NOMO-1 (cell line): ENCODE results near the gene TFDP1.

ENCODE experiments used
- DNase-seq, 2 experiments: peaks; one replicate each; lab custom pipeline; 2025; ENCODE audit not compliant: unreplicated experiment in 2 of 2; lab: John Stamatoyannopoulos, UW

Gene TFDP1

GRCh38 chr13:113584205-113584869, at the start of gene TFDP1:
TFDP1 (plus strand) TSS chr13:113584753; CDS start chr13:113585838, 1,085 bp downstream.
- peak; percentile 81 to 89 for DNase-seq

- no peak for DNase-seq
Measured at GRCh38 chr13:113535381-113535781, 49.2 kb upstream of the TFDP1 start.

GRCh38 chr13:113536461-113537110, 48.0 kb upstream of the TFDP1 start:
- no peak for DNase-seq

DNA sequence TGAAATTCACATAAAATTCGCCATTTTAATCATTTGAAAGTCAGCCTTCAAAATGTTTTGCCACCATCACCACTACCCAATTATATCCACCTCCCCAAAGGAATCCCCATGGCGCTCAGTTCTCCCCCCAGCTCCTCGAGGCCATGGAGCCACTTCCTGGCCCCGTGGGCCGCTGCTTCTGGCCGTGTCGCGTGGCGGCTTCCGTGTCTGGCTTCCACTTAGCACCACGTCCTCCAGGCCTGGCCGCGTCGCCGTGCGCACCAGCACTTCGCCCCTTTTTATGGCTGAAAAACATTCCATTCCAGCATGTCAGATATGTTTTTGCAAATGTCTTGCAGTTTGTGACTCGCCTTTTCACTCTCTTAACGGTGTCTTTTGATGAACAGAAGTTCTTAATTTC, 47.3 kb upstream of the TFDP1 start:
- no peak for DNase-seq

DNA sequence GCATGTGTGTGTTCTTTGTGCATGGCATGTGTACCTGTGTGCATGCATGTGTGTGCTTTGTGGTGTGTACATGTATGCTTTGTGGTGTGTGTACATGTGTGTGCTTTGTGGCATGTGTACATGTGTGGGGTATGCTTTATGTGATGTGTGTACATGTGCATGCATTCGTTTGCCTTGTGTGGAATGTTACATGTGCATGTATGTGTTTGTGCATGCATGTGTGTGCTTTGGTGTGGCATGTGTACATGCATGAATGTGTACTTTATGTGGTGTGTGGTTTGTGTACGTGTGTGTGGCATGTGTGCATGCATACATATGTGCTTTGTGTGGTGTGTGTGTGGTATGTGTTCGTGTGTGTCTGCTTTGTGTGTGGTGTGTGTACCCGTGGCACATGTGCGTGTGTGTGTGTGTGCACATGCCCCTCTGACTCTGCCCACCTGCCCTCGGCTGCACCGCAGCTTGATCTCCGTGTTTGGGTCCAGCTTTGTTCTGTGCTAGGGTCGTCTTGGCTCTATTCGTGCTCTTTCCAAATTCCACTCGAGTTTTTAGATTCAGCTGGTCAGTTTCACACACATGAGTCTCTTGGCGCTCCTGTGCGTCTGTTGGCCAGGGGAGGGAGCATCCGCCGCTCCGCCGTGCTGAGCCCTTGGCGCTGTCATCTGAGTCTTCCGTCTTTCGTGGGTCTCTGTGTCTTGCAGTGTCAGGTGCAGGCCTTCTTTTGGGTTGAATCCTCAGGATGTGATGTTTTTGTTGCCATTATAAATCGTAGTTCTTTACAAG, 46.5 kb upstream of the TFDP1 start:
- DNase-seq: no peak

DNA sequence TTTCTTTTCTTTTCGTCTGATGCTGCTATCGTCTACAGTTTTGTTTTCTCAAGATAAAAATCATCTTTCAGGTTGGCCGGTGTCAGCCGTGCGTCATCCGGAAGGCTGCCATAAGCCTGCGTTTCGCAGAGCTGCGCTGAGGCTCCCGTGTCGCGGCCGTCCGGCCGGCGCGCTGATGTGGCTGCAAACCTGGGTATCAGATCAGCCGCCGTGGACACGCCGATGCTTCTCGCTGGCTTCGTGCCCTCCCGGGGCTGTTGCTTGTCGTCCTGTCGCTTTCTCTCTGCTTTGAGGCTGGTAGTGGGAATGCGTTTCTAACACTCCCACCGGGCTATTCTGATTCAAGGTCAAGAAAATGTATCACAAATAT, 45.9 kb upstream of the TFDP1 start:
- DNase-seq: no peak

DNA sequence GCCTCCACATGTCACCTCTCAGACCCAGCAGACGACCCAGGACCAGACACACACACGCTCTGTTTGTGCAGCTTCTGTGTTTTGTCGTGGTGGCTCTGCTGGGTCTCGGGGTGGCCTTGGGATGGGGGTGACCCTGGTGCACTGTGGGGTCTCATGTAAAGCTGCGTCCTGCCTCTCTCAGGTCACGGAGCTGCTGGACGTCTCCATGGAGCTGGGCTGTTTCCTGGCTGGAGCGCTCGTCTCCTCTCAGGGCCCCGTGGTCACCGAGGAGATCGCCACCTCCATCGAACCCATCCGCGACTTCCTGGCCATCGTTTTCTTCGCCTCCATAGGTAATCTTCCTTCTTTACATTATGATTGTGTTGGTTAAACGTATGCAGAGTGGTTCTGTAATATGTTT, 45.4 kb upstream of the TFDP1 start:
- DNase-seq: no peak

- no peak for DNase-seq
Measured at GRCh38 chr13:113539822-113540221, 44.7 kb upstream of the TFDP1 start.

DNA sequence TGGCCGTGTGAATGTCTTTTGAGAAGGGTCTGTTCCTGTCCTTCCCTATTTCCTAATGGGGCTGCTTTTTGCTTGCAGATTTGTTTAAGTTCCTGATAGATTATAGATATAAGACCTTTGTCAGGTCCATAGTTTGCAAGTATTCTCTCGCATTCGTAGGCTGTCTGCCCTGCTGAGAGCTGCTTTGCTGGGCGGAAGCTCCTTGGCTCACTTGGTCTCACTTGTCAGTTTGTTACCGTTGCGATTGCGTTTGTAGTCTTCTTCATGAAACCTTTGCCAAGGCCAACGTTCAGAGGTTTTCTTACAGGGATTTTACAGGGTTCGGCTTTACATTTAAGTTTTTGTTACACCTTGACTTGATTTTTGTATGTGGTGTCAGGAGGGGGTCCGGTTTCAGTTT, 44.0 kb upstream of the TFDP1 start:
- no peak for DNase-seq

DNA sequence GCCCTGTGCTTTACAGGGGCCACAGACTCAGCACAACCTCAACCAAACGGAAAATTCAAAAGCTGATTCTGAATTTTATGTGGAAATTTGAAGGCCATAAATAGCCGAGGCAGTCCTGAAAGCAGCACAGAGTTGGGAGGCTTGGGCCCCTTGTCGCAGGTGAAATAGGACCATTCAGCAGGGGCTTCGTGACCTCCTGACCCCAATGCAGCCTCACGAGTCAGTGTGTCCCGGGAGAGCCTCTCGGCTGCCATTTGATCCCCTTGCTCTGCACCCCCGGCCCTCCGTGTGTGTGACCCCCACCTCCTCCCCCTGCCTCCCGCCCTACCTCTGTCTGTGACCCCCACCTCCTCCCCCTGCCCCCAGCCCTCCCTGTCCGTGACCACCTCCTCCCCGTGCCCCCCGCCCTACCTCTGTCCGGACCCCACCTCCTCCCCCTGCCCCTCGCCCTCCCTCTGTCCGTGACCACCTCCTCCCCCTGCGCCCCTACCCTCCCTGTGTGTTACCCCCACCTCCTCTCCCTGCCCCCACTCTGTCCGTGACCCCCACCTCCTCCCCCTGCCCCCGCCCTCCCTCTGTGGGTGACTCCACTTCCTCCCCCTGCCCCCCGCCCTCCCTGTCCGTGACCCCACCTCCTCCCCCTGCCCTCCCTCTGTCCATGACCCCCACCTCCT, 41.7 kb upstream of the TFDP1 start:
- no peak for DNase-seq

- no peak for DNase-seq
Measured at GRCh38 chr13:113544071-113544891, 40.3 kb upstream of the TFDP1 start.

- no peak for DNase-seq
Measured at GRCh38 chr13:113544896-113545295, 39.7 kb upstream of the TFDP1 start.

GRCh38 chr13:113545455-113545930, 39.1 kb upstream of the TFDP1 start:
- DNase-seq: no peak

- no peak for DNase-seq
Measured at GRCh38 chr13:113545931-113546516, 38.5 kb upstream of the TFDP1 start.

DNA sequence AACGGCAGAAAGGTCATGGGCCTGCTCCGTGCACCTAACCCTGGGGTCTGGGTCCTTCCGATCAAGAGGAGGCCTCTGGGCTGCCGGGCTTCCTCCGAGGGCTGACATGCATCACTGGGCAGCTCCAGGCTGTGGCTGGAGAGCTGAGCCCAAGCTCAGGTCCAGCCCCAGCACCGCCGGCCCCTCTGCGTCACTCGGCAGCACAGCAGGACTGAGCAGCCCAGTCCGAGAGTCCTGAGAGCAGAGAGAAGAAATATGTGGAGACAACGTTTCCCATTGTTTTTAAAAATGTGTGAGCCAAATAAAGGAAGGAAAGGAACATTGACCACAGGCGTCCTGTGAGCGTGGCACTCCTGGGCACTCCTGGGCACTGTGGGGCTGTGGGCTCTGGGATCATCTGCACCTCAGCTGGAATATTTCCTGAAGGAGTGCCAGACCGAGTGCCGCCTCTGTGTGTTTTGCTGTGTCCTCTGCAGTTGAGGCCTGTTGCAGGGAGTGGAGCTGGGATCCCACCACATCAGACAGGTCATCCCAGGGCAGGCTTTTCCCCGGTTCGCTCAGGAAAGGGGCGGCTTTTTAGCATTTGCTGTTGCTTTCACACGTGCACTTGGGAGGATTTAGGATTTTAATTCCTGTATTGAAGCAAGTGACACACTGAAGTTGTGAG, 37.8 kb upstream of the TFDP1 start:
- no peak for DNase-seq

DNA sequence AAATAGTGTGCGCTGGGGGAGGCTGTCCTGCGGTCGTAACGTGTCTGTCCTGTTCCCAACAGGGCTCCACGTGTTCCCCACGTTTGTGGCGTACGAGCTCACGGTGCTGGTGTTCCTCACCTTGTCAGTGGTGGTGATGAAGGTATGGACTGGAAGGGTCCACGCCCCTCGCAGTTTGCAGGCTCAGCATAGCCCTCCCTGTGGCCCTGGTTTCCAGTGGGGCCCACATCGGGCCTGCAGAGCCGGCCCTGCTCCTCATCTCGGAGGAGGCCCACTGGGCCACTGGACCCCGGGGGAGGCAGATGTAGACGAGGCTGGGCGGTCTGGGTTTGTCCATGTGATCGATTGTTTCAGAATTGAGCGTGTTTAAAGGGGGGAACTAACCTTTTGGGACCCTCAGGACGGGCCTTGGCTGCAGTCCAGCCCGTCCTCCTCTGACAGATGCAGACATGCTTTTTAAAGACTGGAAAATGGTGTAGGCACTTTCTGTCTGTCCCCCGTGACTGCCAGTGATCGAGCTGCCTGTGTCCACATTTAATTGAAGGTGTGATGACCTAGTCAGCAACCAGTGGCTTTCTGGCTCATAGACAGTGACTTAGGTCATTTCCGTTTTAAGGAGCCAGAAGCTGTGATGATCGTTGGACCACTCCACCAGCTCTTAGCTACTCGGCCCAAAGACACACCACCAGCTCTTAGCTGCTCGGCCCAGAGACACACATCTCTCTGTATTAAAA, 37.1 kb upstream of the TFDP1 start:
- DNase-seq: no peak

DNA sequence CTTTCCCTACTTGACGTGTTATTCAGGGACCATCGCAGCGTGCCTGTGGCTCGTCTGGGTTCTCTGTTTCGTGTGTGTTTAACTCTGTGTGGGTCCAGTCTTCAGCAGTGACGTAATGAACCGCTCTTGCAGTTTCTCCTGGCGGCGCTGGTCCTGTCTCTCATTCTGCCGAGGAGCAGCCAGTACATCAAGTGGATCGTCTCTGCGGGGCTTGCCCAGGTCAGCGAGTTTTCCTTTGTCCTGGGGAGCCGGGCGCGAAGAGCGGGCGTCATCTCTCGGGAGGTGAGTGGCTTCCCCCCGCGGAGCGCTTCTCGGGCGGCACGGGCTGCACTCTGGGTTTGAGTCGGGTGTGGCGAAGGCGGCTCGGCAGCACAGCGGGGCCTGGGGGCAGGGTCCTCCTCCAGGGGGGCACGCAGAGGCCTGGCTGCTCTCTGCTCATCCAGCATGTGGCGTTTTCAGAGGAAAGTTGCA, 36.3 kb upstream of the TFDP1 start:
- DNase-seq: no peak

DNA sequence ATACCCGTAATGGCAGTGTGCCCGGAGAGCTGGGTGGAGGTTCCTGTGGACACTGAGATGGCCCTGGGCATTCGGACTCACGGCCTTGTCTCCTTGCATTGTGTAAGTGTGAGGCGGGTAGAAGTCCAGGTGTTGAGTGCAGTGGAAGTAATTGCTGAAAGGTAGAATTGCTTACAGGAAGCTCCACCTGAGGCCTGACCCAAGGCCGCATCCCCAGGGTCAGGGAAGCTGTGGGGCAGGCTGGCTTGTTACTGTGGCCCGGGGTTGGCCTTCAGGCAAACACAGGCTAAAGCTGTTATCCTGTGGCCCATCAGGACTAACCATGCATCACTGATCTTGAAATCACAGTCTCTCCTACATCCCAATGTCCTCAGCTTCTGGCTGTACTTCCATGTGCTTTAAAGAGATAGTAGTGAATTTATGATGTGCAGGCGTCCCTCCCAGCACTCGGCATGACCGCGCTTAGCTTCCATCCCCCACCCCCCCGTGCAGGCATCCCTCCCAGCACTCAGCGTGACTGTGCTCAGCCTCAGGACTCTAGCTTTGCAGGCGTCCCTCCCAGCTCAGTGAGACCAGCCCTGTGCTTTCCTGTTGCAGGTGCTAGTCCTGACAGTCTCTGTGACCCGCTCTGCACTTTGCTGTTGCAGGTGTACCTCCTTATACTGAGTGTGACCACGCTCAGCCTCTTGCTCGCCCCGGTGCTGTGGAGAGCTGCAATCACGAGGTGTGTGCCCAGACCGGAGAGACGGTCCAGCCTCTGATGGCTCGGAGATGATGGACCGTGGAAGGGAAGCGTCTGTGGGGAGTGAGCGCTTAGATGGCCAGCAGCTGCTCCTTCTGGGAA, 35.6 kb upstream of the TFDP1 start:
- no peak for DNase-seq
